B cell (primary cell): ENCODE data around the gene NFATC1. TPM values are rescaled to one million over a fixed set of nuclear protein-coding genes. Genes with fewer than 3 reads are reported as not detected.
"Not testable (repeated sequence)": the region's sequence is repeated elsewhere in the genome, so short reads cannot be mapped to it uniquely, and the experiment has no call there.

Source experiments
- ATAC-seq: fragments of 200-7000 bp; cut with Tn5 transposase; one replicate; pipeline ENCODE4 v1.10.0; 2021; ENCODE audit warnings: low read depth, mild to moderate bottlenecking, moderate number of reproducible peaks, moderate library complexity
- CTCF ChIA-PET: fragments of 350-600 bp; sonication (Branson Sonifier 250); formaldehyde crosslinking; loops from one replicate; lab custom pipeline; 2021; ENCODE audit warnings: antibody characterized with exemption, inconsistent platforms; lab: Charles Lee
- POLR2A ChIA-PET: fragments of 350-600 bp; sonication (Branson Sonifier 250); formaldehyde crosslinking; loops from one replicate; lab custom pipeline; 2021; ENCODE audit warnings: antibody characterized with exemption; lab: Charles Lee
- DNase-seq: peaks from one replicate; pipeline ENCODE4 v3.0.0; 2013
- H2AFZ ChIP-seq: 2 replicates; pipeline ENCODE4 v1.6.1; 2012; ENCODE audit warnings: mild to moderate bottlenecking, low read depth, low read length; ENCODE audit not compliant: insufficient read depth, poor library complexity, severe bottlenecking
- H3K27ac ChIP-seq, 2 donors: 1 replicate in 1 of 2; 2 replicates in 1 of 2; pipeline ENCODE4 v1.5.1; 2012 to 2013; ENCODE audit warnings: low read length in 2 of 2, mild to moderate bottlenecking in 2 of 2, moderate library complexity in 1 of 2
- H3K27me3 ChIP-seq, 4 experiments: fragments of 200-600 bp in 1 of 4; sonication (generic) in 1 of 4; replicated peaks in 1 of 4; 1 replicate in 2 of 4; 2 replicates in 2 of 4; pipeline versions ENCODE4 v1.6.1 to v1.7.0; 2013 to 2016; ENCODE audit warnings: low read length in 3 of 4, mild to moderate bottlenecking in 2 of 4, mixed read lengths in 1 of 4, moderate library complexity in 1 of 4; ENCODE audit not compliant: insufficient read depth in 4 of 4, control insufficient read depth in 3 of 4; ENCODE audit errors: control extremely low read depth in 1 of 4
- H3K36me3 ChIP-seq, 2 experiments: replicated peaks in 1 of 2; 1 replicate in 1 of 2; 2 replicates in 1 of 2; pipeline versions ENCODE4 v1.6.1 to v1.7.1; 2013; ENCODE audit warnings: low read length in 1 of 2; ENCODE audit not compliant: insufficient read depth in 2 of 2, control insufficient read depth in 1 of 2; ENCODE audit errors: control extremely low read depth in 1 of 2, extremely low read depth in 1 of 2
- H3K4me1 ChIP-seq, 2 donors: fragments of 200-600 bp in 1 of 2; sonication (generic) in 1 of 2; 1 replicate in 1 of 2; 2 replicates in 1 of 2; pipeline versions ENCODE4 v1.5.1 to v1.6.1; 2013 to 2017; ENCODE audit warnings: low read length in 2 of 2; ENCODE audit not compliant: control insufficient read depth in 2 of 2, insufficient read depth in 2 of 2
- H3K4me2 ChIP-seq: replicated peaks from 2 replicates; pipeline ENCODE3; 2012; ENCODE audit warnings: mild to moderate bottlenecking, low read depth, low read length; ENCODE audit not compliant: poor library complexity, severe bottlenecking
- H3K4me3 ChIP-seq, 5 experiments: fragments of 200-600 bp in 1 of 5; sonication (generic) in 1 of 5; 1 replicate in 3 of 5; 2 replicates in 2 of 5; pipeline versions ENCODE4 v1.5.1 to v1.7.0; 2011 to 2016; ENCODE audit warnings: low read length in 4 of 5, mild to moderate bottlenecking in 4 of 5, low read depth in 2 of 5, control low read depth in 1 of 5, moderate library complexity in 1 of 5; ENCODE audit not compliant: insufficient read depth in 1 of 5; ENCODE audit errors: control extremely low read depth in 1 of 5, extremely low read depth in 1 of 5
- H3K79me2 ChIP-seq: fragments of 200-600 bp; sonication (generic); one replicate; pipeline ENCODE4 v1.6.0; 2016; ENCODE audit warnings: low read length; ENCODE audit not compliant: control insufficient read depth, insufficient read depth
- H3K9ac ChIP-seq: fragments of 200-600 bp; sonication (generic); 2 replicates; pipeline ENCODE4 v1.6.1; 2017; ENCODE audit warnings: mild to moderate bottlenecking, low read length, moderate library complexity
- H3K9me3 ChIP-seq, 3 donors: one replicate each; pipeline versions ENCODE4 v1.6.1 to v1.7.1; 2013; ENCODE audit warnings: low read length in 2 of 3; ENCODE audit not compliant: control insufficient read depth in 2 of 3, insufficient read depth in 1 of 3; ENCODE audit errors: control extremely low read depth in 1 of 3
- H4K20me1 ChIP-seq: 2 replicates; pipeline ENCODE4 v1.6.0; 2012; ENCODE audit warnings: mild to moderate bottlenecking, low read length; ENCODE audit not compliant: insufficient read depth, control insufficient read depth, poor library complexity, severe bottlenecking
- H3K27ac Mint-ChIP-seq: one replicate; pipeline ENCODE4 v1.8.0; 2021; ENCODE audit warnings: mixed read lengths
- H3K27me3 Mint-ChIP-seq: one replicate; pipeline ENCODE4 v1.8.0; 2021; ENCODE audit warnings: mixed read lengths
- H3K4me1 Mint-ChIP-seq: one replicate; pipeline ENCODE4 v1.8.0; 2021; ENCODE audit warnings: mixed read lengths
- H3K4me3 Mint-ChIP-seq: one replicate; pipeline ENCODE4 v1.8.0; 2021; ENCODE audit warnings: mixed read lengths
- H3K9me3 Mint-ChIP-seq: one replicate; pipeline ENCODE4 v1.8.0; 2022; ENCODE audit warnings: mixed read lengths; ENCODE audit not compliant: insufficient read depth
- CTCF ChIP-seq: fragments of 200-600 bp; IDR thresholded peaks from one replicate; pipeline ENCODE4 v1.8.0; 2022; ENCODE audit warnings: antibody characterized with exemption, mild to moderate bottlenecking
- EZH2 ChIP-seq: IDR thresholded peaks from 2 replicates; pipeline ENCODE4 v1.6.1; 2012; ENCODE audit warnings: borderline replicate concordance, low read depth, mild to moderate bottlenecking, moderate library complexity, low read length; ENCODE audit not compliant: insufficient read depth, poor library complexity, severe bottlenecking
- WGBS: methylation state at CpG from one replicate; pipeline ENCODE4 v1.1.5; 2013; ENCODE audit warnings: missing lambda C conversion rate; ENCODE audit not compliant: insufficient coverage; 5-methylcytosine and 5-hydroxymethylcytosine counted together
- intact Hi-C: fragments of 100-400 bp; cut with micrococcal nuclease; formaldehyde crosslinking; loops from one replicate; pipeline ENCODE4 v1.10.0; 2022
- polyA plus RNA-seq: library from polyadenylated mRNA; depleted of rRNA; stranded (reverse); fragments of >200 nt; gene quantifications from 2 replicates; pipeline ENCODE4 v1.2.3, GENCODE V29; 2012
- total RNA-seq, 2 donors: library from RNA; stranded (reverse); fragments of 120-200 nt in 1 of 2; gene quantifications; 1 replicate in 1 of 2; 2 replicates in 1 of 2; pipeline versions ENCODE4 v1.2.3 to v1.2.4, GENCODE V29; 2013 to 2022

The NFATC1 gene
- total and polyA plus RNA-seq, 2 donors (not counting 1 experiment from before 2014, with no cell fraction given) = 32.2 to 108 TPM

DNA sequence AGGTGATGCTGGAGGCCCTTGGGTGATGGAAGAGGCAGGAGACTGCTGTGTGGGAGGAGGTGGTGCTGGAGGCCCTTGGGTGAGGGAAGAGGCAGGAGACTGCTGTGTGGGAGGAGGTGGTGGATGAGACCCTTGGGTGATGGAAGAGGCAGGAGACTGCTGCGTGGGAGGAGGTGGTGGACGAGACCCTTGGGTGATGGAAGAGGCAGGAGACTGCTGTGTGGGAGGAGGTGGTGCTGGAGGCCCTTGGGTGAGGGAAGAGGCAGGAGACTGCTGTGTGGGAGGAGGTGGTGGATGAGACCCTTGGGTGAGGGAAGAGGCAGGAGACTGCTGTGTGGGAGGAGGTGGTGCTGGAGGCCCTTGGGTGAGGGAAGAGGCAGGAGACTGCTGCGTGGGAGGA is 109.7 kb downstream of the NFATC1 start:
- ATAC-seq, H4K20me1 ChIP-seq, H3K9me3 ChIP-seq, H3K4me3 ChIP-seq, H2AFZ ChIP-seq, H3K27me3 ChIP-seq, H3K27me3 Mint-ChIP-seq, intact Hi-C loops, H3K9me3 Mint-ChIP-seq, DNase-seq, H3K9ac ChIP-seq: not testable (repeated sequence)
- peak overlapping the region; percentile 75 for H3K4me3 Mint-ChIP-seq
- H3K27ac Mint-ChIP-seq = peak overlapping the region; percentile 93
- 100% methylated on average over 1 of the region's 3 CpGs for WGBS
- Histone ChIP-seq H3K4me1 (peaks cover 48 to 56% of the 10 kb centered on the region in 2 donors), H3K36me3 (peaks cover 0 to 14% of the 10 kb centered on the region in 2 experiments), H3K27ac (peak overlapping the region; percentile 86 to 91), H3K79me2 (peaks cover 34% of the 10 kb centered on the region), H3K4me2 (peak overlapping the region; percentile 75)
- CTCF ChIA-PET = interaction anchor here (0.6 to 4.5 kb wide), 2 partner anchors 18 to 20 kb away, joined by 3 to 23 read pairs; no protein-coding TSS in a partner anchor
- H3K4me1 Mint-ChIP-seq = peaks cover 60% of the 10 kb centered on the region
- POLR2A ChIA-PET = interaction anchor here (1.9 to 4.5 kb wide), 3 partner anchors 8 to 40 kb away, joined by 11 to 28 read pairs (median 18); no protein-coding TSS in a partner anchor

DNA sequence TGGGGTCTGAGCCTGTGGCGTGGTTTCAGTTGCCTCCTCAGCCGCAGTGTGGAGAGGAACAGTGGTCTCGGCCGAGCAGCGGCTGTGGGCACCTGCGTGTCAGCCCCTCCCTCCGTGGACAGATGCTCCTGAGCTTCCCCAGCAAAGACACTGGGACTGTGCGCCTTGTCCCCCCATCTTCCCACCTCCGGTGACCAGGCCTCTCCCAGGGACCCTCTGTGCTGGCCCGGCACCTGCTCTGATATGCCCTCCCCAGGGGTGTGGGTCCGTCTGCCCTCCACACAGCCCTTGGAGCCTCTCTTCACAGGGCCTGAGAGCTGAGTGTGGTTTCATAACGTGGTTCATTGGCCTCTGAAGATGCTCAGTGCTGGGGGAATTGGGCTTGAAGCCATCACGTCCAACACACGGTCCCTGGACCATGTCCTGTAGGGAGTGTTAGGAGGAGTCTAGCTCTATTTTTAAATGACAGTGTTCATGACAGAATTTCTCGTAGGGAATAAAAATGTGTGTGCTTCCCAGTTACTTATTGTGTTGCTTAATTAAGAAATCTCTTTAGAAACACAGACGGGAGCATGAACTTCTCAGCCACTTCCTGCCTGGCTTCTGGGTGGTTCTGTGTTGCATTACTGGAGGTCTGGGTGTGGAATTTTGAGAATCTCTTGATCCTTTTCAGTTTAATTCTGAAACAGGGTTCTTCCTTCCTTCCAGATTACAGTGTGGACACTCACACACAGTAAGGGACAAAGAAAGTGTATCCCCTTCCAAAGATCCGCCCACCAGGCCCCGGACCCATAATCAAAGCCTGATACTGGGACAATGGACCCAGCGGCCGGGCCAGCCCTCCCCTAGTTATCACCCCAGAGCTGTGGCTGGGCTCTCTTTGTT is 110.7 kb downstream of the NFATC1 start:
- Histone ChIP-seq H3K27ac (peak overlapping the region; percentile 86 to 91), H3K9ac (peak overlapping the region; percentile 40), H3K4me1 (peaks cover 48 to 56% of the 10 kb centered on the region in 2 donors), H2AFZ (peak overlapping the region; percentile 39), H3K9me3 (no peaks in the 10 kb centered on the region), H3K4me3 (peak overlapping the region in 2 of 5 experiments; percentile 17 to 31), H3K36me3 (peaks cover 0 to 18% of the 10 kb centered on the region in 2 experiments), H4K20me1 (no peaks in the 10 kb centered on the region), H3K79me2 (peaks cover 44% of the 10 kb centered on the region), H3K27me3 (no peaks in the 10 kb centered on the region), H3K4me2 (peak overlapping the region; percentile 75)
- 16% methylated on average over 17 of the region's 20 CpGs for WGBS
- Mint-ChIP-seq H3K27me3 (no peaks in the 10 kb centered on the region), H3K27ac (peak overlapping the region; percentile 93), H3K9me3 (no peaks in the 10 kb centered on the region), H3K4me1 (peaks cover 60% of the 10 kb centered on the region), H3K4me3 (peak overlapping the region; percentile 75)
- TF ChIP-seq EZH2 (no peak), CTCF (no peak)
- POLR2A ChIA-PET = interaction anchor here (1.2 to 4.5 kb wide), 4 partner anchors 9 to 41 kb away, joined by 3 to 28 read pairs (median 14); no protein-coding TSS in a partner anchor
- DNase-seq = peak; percentile 71
- CTCF ChIA-PET = interaction anchor here (0.6 to 4.5 kb wide), 9 partner anchors 9 to 125 kb away, joined by 3 to 23 read pairs (median 4); no protein-coding TSS in a partner anchor
- ATAC-seq = peak; percentile 53
- intact Hi-C loops = loop anchor here (1.0 kb wide), 2 partner anchors 9 to 46 kb away; no protein-coding TSS in a partner anchor
